Lower leg skin (tissue), 4 donors: ENCODE results near the gene HDAC4. TPM values are rescaled to one million over a fixed set of nuclear protein-coding genes. Genes with fewer than 3 reads are reported as not detected.

Experiments
- DNase-seq, 2 donors: peaks; one replicate each; pipeline ENCODE4 v3.0.0-alpha.2; 2019; ENCODE audit warnings: low spot score in 2 of 2
- H3K4me3 ChIP-seq: fragments of 200-600 bp; sonication (generic); 2 replicates; pipeline ENCODE4 v1.5.1; 2017; ENCODE audit warnings: mild to moderate bottlenecking, low read depth; ENCODE audit not compliant: poor library complexity, severe bottlenecking
- POLR2A ChIP-seq, 2 donors: fragments of 450-650 bp; IDR thresholded peaks; one replicate each; pipeline ENCODE4 v1.6.1; 2016 to 2017; ENCODE audit warnings: antibody characterized with exemption in 2 of 2, mild to moderate bottlenecking in 1 of 2, moderate library complexity in 1 of 2
- WGBS, 2 donors: methylation state at CpG; one replicate each; pipeline ENCODE4 v1.1.5; 2018; 5-methylcytosine and 5-hydroxymethylcytosine counted together
- intact Hi-C: fragments of 100-400 bp; cut with DNase I; formaldehyde crosslinking; loops from one replicate; pipeline ENCODE4 v1.15.0; 2023; ENCODE audit warnings: low total_unique reads
- total RNA-seq, 4 donors: library from RNA; depleted of rRNA; stranded (reverse); fragments of >200 nt; gene quantifications; one replicate each; pipeline ENCODE4 v1.1.0, GENCODE V29; 2016
- TF ChIP-seq, protein P1 (sequence below), 3 donors: fragments of 450-650 bp; IDR thresholded peaks; one replicate each; pipeline ENCODE4 v1.5.1; 2016; ENCODE audit warnings: antibody characterized with exemption in 3 of 3, mild to moderate bottlenecking in 3 of 3, moderate library complexity in 2 of 3

Gene HDAC4
- total RNA-seq, 4 donors from 2014 or later, result 27.4 to 85.5 (median 57.9) TPM

DNA sequence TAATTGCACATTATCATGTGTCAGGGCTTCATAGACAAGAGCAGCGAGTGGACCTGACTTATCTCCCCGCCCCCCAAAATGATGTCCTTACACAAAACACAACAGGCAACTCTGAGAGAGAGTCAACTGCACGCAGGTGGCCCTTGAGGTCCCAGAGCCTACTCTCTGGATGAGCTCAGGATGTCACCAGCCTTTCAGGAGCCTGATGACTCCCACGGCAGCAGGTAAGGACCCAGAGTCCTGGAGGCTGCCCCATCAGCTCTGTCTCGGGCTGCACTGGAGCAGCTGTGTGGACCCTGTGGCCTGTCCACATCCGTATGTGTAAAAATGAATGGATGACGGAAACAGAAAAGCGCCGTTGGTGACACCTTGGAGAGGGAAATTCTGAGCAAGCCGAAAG, 130.9 kb downstream of the HDAC4 start:
- 92 to 97% methylated on average over 10 of the region's 10 CpGs for WGBS, 2 donors
- no peak overlapping the region for H3K4me3 ChIP-seq
- TF ChIP-seq, protein P1, sequence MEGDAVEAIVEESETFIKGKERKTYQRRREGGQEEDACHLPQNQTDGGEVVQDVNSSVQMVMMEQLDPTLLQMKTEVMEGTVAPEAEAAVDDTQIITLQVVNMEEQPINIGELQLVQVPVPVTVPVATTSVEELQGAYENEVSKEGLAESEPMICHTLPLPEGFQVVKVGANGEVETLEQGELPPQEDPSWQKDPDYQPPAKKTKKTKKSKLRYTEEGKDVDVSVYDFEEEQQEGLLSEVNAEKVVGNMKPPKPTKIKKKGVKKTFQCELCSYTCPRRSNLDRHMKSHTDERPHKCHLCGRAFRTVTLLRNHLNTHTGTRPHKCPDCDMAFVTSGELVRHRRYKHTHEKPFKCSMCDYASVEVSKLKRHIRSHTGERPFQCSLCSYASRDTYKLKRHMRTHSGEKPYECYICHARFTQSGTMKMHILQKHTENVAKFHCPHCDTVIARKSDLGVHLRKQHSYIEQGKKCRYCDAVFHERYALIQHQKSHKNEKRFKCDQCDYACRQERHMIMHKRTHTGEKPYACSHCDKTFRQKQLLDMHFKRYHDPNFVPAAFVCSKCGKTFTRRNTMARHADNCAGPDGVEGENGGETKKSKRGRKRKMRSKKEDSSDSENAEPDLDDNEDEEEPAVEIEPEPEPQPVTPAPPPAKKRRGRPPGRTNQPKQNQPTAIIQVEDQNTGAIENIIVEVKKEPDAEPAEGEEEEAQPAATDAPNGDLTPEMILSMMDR (IDR thresholded peaks at IDR 0.05), result no peak
- no peak for TF ChIP-seq POLR2A (IDR thresholded peaks at IDR 0.05)
- intact Hi-C loops, result no loop called here
- DNase-seq, result peak in 1 of 2 donors; percentile 78

DNA sequence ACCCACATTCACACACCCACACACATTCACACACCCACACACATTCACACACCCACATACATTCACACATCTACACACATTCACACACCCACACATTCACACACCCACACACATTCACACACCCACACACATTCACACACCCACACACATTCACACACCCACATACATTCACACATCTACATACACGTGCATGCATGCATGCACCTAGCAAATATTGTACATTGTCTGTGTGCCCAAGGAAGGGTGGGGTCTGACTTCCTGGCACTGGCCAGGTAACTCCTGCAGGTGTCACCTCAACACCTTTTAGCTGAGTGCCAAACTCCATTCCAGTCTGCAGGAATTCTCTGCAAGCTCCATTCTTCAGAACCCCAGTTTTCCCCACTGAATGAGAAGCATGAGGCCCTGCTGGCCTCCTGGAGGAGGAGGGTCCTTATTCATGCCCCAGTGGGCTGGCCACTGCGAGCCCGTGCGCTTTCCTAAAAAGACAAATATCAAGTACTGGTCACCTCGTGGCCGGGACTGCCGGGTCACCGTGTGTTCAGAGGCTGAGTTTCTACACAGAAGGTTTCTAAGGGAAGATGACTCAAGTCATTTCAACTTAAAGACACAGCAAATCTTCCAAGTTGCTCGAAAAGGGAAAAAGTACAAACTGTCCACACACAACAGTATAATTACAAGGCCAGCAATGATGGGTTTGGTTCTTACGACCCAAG, 131.5 kb downstream of the HDAC4 start:
- WGBS, 2 donors, result 84 to 87% methylated on average over 10 of the region's 10 CpGs
- intact Hi-C loops, result no loop called here
- TF ChIP-seq, protein P1 (IDR thresholded peaks at IDR 0.05), result no peak
- no peak for TF ChIP-seq POLR2A (IDR thresholded peaks at IDR 0.05)
- no peak overlapping the region for H3K4me3 ChIP-seq
- DNase-seq, result peak in 1 of 2 donors; percentile 61

DNA sequence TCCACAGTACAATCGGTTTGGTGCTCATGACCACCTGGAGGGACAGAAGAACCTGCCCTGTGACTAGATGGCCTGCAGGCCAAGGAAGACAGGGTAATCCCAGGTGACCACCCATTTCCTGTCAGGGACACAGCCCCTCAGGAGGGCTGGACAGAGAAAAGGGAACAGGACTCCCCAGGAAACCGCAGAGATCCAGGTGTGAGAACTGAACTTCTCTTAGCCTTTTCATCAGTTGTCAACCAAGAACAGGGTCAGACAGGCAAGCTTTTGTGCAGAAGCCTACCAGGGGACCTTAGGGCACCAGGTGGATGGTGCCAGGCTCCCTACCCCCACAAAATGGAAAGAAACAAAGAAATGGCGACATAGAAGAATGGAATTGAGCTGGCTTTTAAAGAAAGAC, 132.3 kb downstream of the HDAC4 start:
- DNase-seq, result peak in 1 of 2 donors; percentile 48
- TF ChIP-seq POLR2A (IDR thresholded peaks at IDR 0.05), result no peak
- TF ChIP-seq, protein P1 (IDR thresholded peaks at IDR 0.05), result no peak
- no peak overlapping the region for H3K4me3 ChIP-seq
- intact Hi-C loops, result no loop called here
- WGBS, 2 donors, result 87 to 92% methylated on average over 3 of the region's 3 CpGs

DNA sequence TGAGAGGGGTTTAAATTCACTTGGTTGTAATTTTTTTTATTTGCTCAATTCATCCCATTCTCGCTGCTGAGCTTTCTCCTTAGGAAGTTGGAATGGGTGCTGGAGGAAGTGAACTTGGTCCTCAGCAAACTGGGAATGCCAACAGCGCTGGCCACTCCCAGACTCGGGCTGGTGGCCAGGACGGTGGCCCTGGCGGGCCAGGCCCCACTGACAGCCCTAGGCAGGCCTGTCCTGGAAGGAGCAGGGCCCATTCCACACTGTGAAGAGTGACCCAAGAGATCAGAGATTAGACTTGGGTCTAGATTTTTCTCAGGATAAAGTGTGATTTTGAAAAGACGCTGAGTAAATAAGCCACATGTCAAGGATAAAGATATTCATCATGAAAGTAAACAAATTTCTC, 132.7 kb downstream of the HDAC4 start:
- peak in 1 of 2 donors; percentile 86 for DNase-seq
- intact Hi-C loops, result no loop called here
- no peak overlapping the region for H3K4me3 ChIP-seq
- WGBS, 2 donors, result 36 to 44% methylated on average over 6 of the region's 6 CpGs
- TF ChIP-seq, protein P1 (IDR thresholded peaks at IDR 0.05), result no peak
- no peak for TF ChIP-seq POLR2A (IDR thresholded peaks at IDR 0.05)

DNA sequence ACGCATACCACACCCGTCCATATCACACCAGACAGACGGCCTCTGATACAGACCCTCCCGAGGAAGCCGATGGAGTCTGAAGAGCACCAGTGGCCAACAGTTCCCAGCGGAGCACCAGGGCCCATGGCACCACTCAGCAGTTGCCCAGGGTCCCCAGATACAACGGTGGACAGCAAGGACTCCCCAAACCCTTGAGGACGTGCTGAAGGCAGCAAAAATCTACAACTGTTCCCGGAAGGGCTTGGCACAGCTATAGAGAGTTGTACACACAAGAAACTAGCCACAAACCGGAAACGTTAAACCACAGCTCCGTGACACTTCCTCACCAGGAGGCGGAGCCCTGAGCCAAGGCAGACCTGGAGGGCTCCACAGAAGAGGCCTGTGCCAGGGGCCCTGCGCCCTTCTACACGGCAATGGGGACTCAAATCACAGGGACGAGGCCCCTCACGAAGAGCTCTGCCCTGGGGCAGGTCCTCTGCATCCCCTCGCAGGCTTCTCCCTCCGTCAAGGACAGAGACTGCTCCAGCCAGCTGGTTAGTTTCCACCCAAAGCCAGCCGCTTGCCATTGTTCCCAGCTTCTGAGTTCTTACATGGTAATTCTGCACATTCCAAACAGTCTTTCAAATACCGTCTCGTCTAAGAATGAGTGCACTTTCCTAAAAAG, 133.4 kb downstream of the HDAC4 start:
- intact Hi-C loops, result no loop called here
- 64 to 70% methylated on average over 19 to 22 of the region's 22 CpGs for WGBS, 2 donors
- TF ChIP-seq POLR2A (IDR thresholded peaks at IDR 0.05), result no peak
- TF ChIP-seq, protein P1 (IDR thresholded peaks at IDR 0.05), result no peak
- H3K4me3 ChIP-seq, result no peak overlapping the region
- peak; percentile 82 to 95 for DNase-seq
